GM23338 (cell line): Measurements from ENCODE around the gene C11orf21.

Source experiments
- CREB1 ChIP-seq: fragments of 250-450 bp; sonication (Bioruptor Pico); IDR thresholded peaks from 2 replicates; pipeline ENCODE4 v1.5.0; 2020; ENCODE audit warnings: low read depth, mild to moderate bottlenecking, moderate library complexity
- CTCF ChIP-seq, 2 experiments: fragments of 200-600 bp in 1 of 2; sonication (generic) in 1 of 2; conservative IDR thresholded peaks; 2 replicates each; pipeline versions ENCODE4 v1.5.1 to v1.6.1; 2016 to 2017; ENCODE audit warnings: antibody characterized with exemption in 2 of 2, low read depth in 2 of 2, mild to moderate bottlenecking in 2 of 2, moderate library complexity in 1 of 2
- EZH2phosphoT487 ChIP-seq: fragments of 200-600 bp; sonication (generic); IDR thresholded peaks from one replicate; pipeline ENCODE4 v1.8.1; 2018; ENCODE audit warnings: antibody characterized with exemption; ENCODE audit not compliant: unreplicated experiment
- JUNB ChIP-seq: IDR thresholded peaks from one replicate; pipeline ENCODE4 v1.6.1; 2016; ENCODE audit warnings: antibody characterized with exemption; ENCODE audit not compliant: unreplicated experiment
- POLR2AphosphoS5 ChIP-seq: IDR thresholded peaks from 2 replicates; pipeline ENCODE4 v1.6.1; 2016; ENCODE audit warnings: antibody characterized with exemption, low read depth
- STAT1 ChIP-seq: IDR thresholded peaks from one replicate; pipeline ENCODE4 v1.6.1; 2016; ENCODE audit warnings: antibody characterized with exemption; ENCODE audit not compliant: unreplicated experiment

- TF ChIP-seq POLR2AphosphoS5 (no peak), CTCF (conservative IDR thresholded peaks at IDR 0.05; ENCODE audit: low read depth in 2 of 2) (no peak), EZH2phosphoT487 (no peak), CREB1 (no peak), JUNB (no peak), STAT1 (no peak)
These were observed 1.3 kb downstream of the C11orf21 start for GRCh38 chr11:2300290-2300935.
